Dermis microvascular lymphatic vessel endothelial cell (primary cell): ENCODE data around the gene TNMD. TPM values are rescaled to one million over a fixed set of nuclear protein-coding genes. Genes with fewer than 3 reads are reported as not detected.
"Not testable (repeated sequence)": the region's sequence is repeated elsewhere in the genome, so short reads cannot be mapped to it uniquely, and the experiment has no call there.

Source experiments
- DNase-seq, 2 donors: peaks; one replicate each; pipeline versions ENCODE4 v3.0.0 to v3.0.0-alpha.2; 2010; ENCODE audit warnings: low read depth in 2 of 2
- total RNA-seq: library from RNA; depleted of rRNA; stranded (reverse); fragments of >200 nt; gene quantifications from 2 replicates; pipeline ENCODE4 v1.2.1, GENCODE V29; 2014

TNMD gene
- not detected in 2 replicates for total RNA-seq

DNA sequence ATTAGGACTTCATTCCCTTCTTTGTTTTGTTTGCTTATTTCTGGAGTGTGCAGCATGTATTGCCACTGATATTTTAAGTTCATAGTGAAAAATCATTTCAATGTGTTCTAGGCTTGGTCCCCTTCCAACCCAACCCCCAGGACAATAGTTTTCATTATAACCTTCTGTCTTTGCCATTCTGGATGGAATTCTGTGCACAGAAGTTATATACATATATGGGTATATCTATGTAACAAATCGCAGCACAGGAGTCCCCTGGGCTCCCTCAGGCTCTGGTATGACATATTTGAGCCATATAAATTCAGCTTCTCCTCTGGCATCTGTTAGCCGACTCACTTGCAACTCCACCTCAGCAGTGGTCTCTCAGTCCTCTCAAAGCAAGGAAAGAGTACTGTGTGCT, at the start of gene TNMD:
TNMD (plus strand) TSS at position 326 of the 400 bp plus-strand sequence. CDS start 83 bp downstream, outside the sequence.
- DNase-seq, result no peak

DNA sequence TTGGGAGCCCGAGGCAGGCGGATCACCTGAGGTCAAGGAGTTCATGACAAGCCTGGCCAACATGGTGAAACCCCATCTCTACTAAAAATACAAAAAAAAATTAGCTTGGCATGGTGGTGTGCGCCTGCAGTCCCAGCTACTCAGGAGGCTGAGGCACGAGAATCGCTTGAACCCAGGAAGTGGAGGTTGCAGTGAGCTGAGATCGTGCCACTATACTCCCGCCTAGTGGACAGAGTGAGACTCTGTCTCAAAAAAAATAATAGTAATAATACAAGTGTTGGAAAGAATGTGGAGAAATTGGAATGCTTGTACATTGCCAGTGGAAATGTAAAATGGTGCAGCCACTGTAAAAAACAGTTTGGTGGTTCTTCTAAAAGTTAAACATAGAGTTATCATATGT, 19.2 kb upstream of the TNMD start:
- DNase-seq, result not testable (repeated sequence)

DNA sequence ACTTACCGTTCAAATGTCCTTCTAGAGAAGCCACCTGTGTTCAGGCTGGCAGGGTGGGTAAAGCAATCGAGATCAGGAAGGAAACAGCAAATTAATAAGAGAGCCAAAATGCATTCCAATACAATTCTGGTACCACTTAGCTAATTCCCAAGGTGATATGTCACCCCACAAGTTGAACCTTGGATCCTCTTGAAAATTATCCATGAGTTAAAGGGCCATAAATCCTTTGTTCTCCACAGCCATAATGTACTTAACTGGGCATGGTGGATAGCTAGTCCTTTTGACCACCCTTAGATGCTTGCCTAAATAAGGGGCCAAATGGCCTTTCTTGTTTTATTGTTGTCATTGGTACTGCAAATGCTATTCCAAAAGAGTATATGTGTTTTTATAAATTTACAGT, 2.0 kb downstream of the TNMD start:
- DNase-seq, result no peak

DNA sequence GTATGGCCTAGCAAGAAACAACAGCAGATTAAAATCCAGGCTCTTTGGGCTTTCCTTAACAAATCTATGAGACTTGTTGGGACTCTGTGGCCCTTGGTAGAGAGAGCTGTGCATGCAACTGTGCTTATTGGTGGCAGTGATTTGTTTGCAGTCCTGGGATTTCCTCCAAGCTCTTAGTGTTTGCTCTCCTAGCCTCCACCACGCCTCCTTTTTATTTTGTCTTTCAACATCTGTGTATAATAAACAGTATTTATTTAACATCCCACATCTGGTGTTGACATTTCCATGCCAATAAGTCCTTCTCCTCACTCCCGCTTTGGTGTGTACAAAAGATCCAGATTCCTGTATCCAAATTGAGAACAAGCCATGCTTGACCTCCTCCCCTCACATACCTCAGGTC, 3.1 kb downstream of the TNMD start:
- DNase-seq, result no peak

DNA sequence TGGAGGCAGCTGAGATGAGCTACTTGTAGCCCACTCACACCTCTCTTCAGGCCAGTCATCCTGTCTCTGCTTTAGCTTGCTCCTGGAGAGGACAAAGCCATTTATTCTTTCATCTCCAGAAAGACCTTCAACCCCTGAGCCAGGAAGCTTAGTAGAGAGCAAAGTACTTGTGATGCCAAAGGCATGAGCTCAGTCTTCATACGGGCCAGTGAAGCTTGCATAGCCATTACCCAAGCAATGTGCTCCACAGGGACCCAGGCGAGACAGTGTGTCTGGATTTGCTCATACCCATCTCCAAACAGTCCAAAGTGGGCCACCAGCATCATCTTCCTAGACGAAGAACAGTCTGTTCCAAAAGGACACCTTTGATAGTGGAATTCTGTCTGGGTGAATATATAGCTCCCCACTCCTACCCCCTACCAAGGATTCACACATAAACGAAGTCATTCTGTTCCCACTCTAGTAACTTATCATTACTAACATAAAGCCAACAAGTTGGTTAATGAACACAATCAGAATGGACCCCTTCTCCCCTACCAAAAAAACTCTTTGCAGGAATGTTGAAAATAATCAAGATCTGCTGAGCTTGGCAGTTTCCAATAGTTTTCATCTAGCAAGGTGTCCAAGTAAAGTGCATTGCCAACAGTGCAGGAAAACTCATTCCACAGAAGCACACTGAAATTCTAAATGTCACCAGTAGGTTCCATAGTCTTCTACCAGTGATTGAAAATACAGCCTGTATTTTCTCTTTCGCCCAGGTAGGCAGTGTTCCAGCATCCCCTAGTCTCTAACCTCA, 6.7 kb downstream of the TNMD start:
- no peak for DNase-seq

DNA sequence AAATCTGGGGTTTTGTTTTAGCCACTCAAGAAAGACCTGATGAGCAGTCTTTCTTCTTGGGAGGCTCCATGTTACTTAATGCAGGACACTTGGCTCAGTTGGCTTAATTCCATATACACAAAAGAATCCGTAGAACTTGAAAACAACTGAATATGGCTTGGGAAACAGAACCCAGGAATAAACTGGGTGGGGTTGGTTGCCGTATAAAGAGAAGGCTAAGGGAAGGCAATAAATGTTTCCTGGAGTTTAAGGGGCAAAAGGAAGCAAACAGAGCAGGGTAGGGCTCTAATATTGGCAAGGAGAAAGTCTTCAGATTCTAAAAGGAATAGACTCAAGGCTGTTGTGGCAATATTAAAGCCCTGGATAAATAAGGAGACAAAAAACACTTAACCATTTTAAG, 8.4 kb downstream of the TNMD start:
- DNase-seq, result no peak

DNA sequence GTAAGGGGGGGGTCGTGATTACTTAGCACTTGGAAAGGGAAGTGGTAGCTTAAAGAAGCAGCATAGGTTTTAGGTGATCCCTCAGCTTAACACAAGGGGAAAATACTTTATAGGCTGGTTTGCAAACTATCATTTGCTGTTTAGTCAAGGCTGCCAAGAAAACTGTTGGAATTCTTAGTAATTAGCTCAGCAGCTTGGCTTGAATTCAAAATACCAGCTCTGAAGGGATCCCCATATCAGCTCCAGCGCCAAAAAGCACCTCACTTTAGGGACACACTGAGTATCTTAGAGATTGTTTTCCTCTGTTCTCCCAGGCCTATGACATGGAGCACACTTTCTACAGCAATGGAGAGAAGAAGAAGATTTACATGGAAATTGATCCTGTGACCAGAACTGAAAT, 8.8 kb downstream of the TNMD start:
- DNase-seq, result no peak

DNA sequence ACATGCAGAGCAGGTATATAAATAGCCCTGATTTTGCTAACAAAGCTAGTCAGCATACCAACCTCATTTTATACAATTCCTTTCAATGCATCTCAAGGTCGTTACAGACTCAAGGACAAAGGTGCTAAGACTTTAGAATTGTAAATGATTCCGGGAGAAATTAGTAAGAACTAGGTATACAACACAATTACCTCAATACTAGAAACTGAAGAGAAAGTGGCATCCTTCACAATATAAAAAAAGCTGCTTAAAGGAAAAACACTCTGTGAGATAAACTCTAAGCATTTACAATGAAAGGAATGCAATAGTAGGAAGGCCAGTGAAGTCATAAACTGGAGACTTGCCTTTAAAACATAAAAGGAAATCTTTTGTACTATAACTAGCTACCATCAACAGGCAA, 11.9 kb downstream of the TNMD start:
- no peak for DNase-seq

DNA sequence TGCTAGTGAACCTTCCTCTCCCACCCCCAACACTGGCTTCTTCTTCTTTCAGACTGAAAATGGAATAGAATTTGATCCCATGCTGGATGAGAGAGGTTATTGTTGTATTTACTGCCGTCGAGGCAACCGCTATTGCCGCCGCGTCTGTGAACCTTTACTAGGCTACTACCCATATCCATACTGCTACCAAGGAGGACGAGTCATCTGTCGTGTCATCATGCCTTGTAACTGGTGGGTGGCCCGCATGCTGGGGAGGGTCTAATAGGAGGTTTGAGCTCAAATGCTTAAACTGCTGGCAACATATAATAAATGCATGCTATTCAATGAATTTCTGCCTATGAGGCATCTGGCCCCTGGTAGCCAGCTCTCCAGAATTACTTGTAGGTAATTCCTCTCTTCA, 14.7 kb downstream of the TNMD start:
- no peak for DNase-seq

DNA sequence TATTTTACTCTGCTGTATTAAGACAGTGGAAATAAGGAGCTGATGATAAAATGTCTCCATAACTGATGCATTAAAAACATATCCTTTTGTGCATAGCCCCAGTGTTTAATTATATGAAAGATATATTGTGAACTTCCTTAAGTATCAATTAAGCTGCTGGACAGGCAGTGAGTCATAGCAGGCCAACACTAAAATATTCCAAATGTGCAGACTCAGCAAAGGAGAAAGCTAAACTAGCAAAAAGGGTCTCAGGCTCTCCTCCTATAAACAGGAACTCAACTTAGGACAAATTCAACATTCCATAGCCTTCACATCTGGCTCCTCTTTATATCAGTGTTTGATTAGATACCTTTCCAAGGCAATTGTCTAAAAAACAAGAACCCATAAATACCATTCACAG, 15.6 kb downstream of the TNMD start:
- no peak for DNase-seq

DNA sequence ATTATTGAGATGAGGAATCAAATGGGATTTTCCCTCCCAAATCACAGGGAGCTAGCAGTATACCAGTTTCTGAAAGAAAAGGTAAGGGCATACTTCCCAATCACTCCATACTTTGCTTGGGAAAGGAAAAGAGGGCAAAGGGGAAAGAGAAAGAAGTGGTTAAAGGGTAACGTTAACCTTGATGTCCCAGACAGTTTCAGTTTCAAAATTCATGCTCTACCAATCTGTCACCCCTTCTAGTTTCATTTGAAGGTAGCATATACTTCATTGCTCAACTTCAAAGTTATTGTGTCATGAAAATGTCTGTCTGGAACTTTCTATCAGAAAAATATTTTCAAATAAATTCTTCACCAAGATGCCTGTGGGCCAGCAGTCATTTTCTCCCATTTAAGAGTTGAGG, 16.0 kb downstream of the TNMD start:
- no peak for DNase-seq

DNA sequence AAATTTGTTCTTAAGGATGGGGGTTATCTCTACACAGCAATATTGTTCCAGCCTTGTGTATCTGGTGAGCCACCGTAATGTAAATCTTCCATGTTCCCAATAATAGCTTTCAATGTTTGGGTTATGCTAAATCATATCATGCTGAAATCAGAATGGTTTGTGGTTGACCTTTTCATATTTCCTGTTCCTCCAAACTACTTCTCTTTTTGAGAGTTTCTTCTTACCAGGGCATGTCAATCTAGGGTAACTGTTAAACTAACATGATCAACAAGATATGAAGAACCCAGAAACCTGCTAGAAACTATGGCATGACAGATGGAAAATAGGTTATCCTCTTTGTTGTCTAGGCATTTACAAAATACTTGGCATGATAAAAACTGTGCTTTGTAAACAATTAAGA, 22.0 kb downstream of the TNMD start:
- no peak for DNase-seq

DNA sequence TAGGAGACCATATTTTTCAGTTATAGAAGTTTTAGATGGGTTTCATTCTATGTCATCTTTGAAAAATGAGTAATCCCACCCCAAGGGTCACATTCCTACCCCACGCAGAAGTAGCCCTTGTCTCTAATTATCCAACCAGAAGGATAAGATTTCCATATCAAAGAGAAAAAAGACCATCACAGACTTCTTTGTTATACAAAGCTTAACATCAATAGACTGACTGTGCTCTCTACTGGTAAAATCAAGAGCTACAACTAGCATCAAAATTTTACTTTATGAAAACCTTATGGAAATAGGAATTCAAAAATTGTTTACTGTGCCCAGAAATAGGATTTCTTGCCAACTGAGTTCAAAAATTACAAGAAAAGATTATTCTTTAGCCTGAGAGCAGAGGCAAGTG, 24.9 kb downstream of the TNMD start:
- DNase-seq, result no peak

DNA sequence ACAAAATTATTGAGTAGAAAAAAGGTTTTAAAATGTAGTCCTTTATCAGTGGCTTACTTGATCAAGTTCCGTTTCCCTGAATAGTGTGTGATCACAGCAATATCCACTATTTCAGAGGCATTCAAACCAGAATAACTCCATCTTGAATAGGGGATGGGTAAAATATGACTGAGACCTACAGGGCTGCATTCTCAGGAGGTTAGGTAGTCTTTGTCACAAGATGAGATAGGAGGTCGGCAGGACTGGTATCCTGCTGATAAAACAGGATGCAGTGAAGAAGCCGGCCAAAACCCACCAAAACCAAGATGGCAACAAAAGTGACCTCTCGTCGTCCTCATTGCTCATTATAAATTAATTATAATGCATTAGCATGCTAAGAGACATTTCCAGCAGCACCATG, 27.2 kb downstream of the TNMD start:
- no peak for DNase-seq

DNA sequence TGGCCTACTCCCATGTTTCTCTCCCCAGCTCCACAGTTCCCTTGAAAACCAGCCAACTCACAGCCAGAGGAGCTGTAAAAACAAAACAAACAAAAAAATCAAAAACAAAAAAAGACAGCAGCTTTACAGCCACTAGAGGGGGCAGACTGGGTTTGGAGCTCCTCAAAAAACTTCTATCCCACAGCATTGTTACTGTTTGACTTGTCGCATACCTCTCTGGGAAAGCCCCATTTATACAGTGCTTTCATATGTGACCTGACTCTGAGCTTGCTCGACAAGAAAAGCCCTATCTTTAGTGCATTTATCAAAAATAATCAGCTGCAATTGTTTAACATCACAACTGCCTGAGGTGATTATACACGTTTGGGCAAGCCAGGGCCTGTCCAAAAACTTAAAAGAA, 30.3 kb downstream of the TNMD start:
- peak; percentile 60 to 76 for DNase-seq

DNA sequence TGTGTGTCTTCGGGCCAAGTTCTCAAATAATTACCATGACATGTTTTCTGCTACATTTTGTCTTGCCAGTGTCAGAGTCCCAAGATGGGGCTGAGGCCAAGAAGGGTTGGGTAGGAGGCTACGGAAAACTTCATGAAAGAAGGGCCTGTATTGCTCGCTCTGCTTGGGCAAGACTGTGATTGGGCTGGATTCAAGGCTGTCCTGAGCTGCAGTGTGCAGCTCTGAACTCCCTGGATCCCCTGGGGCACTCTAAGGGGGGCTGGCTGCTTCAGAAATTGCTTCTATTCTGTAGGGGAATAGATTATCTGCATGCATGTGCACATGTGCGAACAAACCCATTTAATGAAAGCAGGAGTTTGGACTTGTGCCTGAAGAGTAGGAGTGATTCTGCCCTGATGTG, 38.3 kb downstream of the TNMD start:
- no peak for DNase-seq

DNA sequence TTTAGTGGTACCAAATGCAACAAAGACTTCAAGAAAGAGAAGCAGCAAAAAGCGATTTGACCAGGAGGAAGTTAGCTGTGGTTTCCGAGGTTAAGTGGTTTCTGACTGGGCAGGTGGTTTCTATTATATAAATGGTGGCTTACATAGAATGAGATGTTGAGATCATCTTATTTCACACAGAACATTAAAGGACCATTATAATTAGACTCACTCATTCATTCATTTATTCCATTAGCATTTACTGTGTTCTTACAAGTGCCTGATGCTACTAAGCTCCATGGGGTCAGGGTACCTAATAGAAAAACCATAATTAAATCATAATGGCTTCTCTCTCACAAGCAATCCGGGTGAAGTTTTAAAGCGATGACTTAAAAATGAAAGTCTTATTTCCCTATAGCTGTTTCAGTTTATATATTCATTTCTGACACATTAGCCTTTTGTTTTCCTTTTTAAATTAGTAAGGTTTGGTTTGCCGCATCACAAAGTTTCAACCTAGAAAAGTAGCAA, 41.3 kb downstream of the TNMD start:
- DNase-seq, result no peak

DNA sequence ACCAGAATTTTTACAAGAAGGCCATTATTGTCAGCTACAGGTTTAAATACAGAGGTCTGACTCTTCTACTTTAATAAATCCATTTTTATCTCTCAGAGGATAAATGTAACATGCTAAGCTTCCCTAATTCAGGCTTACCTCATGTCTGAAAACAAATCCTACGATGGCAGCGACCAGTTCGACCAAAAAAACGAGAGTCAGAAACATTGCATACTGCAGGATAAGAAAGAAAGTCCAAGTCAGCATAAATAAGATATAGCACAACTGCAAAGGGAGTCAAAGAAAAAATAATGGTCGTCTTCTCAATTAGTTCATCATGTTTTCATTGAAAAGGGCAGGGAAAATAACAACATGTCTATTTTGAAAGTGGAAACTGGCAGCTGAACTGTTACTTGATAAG, 50.3 kb downstream of the TNMD start:
- DNase-seq, result no peak

DNA sequence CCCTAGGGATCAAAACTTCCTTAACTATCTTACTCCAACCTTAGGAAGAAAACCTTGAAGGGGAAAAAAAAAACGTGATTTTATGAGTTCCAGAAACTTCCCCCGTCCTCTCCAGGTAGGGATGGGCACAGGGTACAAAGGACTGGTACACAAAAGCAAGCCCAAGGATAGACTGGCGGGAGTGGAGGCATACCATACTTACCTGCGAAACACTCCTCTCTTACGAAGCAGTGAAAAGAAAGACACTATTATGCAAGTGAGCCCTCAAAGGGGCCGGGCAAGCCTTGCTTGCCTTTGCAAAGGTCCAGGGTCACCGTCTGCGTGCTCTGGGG, 51.2 kb downstream of the TNMD start:
- DNase-seq, result no peak

DNA sequence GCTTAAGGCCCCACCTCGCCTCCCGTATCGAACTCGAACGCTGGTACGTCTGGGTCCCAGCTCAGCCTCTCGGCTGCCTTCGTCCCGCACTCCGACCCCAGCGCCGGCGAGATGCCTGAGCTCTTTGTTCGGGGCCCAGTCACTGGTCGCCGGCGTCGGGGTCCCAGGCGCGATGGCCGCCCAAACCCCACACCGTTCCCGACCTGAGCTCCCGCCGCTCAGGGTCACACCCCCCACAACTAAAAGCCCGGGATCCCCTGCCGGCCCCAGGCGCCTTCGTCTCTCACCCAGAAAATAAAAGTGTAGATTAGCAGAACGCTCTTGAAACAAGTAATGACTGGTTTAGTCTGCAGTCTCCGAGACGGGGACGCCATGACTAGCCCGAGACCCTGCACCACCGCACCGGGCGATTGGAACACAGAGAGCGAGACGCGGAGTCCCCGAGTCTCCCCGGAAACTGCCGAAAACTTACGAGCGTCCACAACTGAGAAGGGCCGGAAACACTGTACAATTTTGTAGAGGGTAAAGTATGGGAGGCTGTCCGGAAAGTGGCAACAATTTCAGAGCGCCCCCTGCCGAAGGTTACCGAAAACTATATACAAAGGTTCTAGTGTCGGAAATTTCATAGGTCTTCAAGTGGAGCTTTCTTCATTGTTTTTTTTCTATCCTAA, 51.7 kb downstream of the TNMD start, which contains the start of gene TSPAN6:
TSPAN6 (minus strand) TSS at position 486 of the 671 bp plus-strand sequence; CDS start at position 374, 112 bp downstream.
- DNase-seq, result peak in 1 of 2 donors; percentile 69

DNA sequence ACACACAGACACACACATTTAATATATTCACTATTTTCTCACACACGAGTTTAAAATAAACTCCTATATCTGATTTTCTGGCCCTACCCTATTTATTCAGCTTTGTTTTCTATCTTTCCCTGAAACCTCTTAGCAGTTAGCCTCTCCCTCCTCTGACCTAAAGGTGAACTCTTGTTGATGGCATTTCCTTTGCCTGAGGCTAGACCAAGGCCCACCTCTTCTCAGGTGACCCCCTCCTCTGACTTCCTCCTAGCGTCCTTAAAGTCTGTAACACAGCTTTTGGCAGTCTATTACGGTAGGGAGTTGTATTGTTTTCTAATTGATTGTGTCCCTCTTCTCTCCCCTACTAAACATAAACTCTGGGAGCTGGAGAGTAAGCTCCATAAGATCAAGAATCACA, 57.6 kb downstream of the TNMD start:
- DNase-seq, result no peak

DNA sequence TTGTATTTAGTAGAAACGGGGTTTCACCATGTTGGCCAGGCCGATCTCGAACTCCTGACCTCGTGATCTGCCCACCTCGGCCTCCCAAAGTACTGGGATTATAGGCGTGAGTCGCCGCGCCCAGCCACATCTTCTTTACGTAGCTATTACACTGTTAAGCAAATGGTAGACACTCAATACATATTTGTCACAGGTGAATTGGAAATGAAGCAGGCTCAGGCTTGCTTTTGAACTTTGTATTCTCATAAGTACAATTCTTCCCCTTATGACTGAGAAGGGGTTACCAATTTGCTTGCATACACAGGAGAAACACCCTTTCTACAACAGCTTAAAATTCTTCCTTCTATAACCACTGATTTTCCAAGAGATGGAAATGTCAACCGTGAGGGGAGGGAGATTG, 58.5 kb downstream of the TNMD start:
- no peak for DNase-seq
